HEK293 (cell line): ENCODE results near the gene RABEP1.

Source experiments
- CTCF ChIA-PET: fragments of 350-600 bp; formaldehyde crosslinking; extraction: SDS; loops from one replicate; lab custom pipeline; 2021; ENCODE audit warnings: antibody characterized with exemption; lab: Yijun Ruan, JAX
- POLR2A ChIA-PET: fragments of 300-600 bp; formaldehyde crosslinking; extraction: SDS; loops from one replicate; lab custom pipeline; 2020; ENCODE audit warnings: antibody characterized with exemption, inconsistent platforms; lab: Yijun Ruan, JAX
- H3K27ac ChIP-seq: fragments of 200-500 bp; sonication (Bioruptor generic); 2 replicates; pipeline ENCODE4 v1.5.1; 2014; ENCODE audit warnings: low read depth, low read length, control low read depth, inconsistent platforms; ENCODE audit errors: extremely low read depth
- H3K36me3 ChIP-seq, 2 experiments: fragments of 200-500 bp in 1 of 2; sonication (Bioruptor generic) in 1 of 2; 1 replicate in 1 of 2; 2 replicates in 1 of 2; pipeline ENCODE4 v1.5.1; 2014 to 2017; ENCODE audit warnings: inconsistent platforms in 2 of 2, low read length in 2 of 2; ENCODE audit not compliant: control insufficient read depth in 2 of 2, insufficient read depth in 1 of 2
- H3K4me1 ChIP-seq: fragments of 200-500 bp; sonication (Bioruptor generic); 2 replicates; pipeline ENCODE4 v1.5.1; 2014; ENCODE audit warnings: mild to moderate bottlenecking, low read length, inconsistent platforms; ENCODE audit not compliant: control insufficient read depth, insufficient read depth
- H3K4me3 ChIP-seq: 2 replicates; pipeline ENCODE4 v1.5.1; 2011; ENCODE audit warnings: low read depth, mild to moderate bottlenecking, control low read depth, low read length, moderate library complexity
- H3K9me3 ChIP-seq: fragments of 200-500 bp; sonication (Bioruptor generic); 2 replicates; pipeline ENCODE4 v1.5.1; 2014; ENCODE audit warnings: low read depth, low read length, inconsistent platforms; ENCODE audit not compliant: control insufficient read depth, insufficient read depth
- GLIS2 ChIP-seq: fragments of 450-650 bp; formaldehyde crosslinking; IDR thresholded peaks from 2 replicates; pipeline ENCODE4 v1.5.1; 2016; ENCODE audit warnings: missing biosample characterization, missing genetic modification characterization
- HOXC10 ChIP-seq: sonication (generic); formaldehyde crosslinking; IDR thresholded peaks from 2 replicates; pipeline ENCODE4 v1.8.1; 2023; ENCODE audit warnings: mild to moderate bottlenecking, missing genetic modification reagents
- KLF9 ChIP-seq: fragments of 450-650 bp; formaldehyde crosslinking; IDR thresholded peaks from 2 replicates; pipeline ENCODE4 v1.5.1; 2016; ENCODE audit warnings: missing biosample characterization, missing genetic modification characterization, low read depth
- OVOL3 ChIP-seq: fragments of 450-650 bp; formaldehyde crosslinking; IDR thresholded peaks from 2 replicates; pipeline ENCODE4 v1.5.1; 2016; ENCODE audit warnings: missing biosample characterization, missing genetic modification characterization
- RBAK ChIP-seq: fragments of 450-650 bp; formaldehyde crosslinking; IDR thresholded peaks from 2 replicates; pipeline ENCODE4 v1.5.1; 2016; ENCODE audit warnings: missing biosample characterization, missing genetic modification characterization
- SETDB1 ChIP-seq: IDR thresholded peaks from one replicate; pipeline ENCODE4 v1.6.1; 2017; ENCODE audit warnings: mild to moderate bottlenecking, low read length, moderate library complexity, mixed read lengths; ENCODE audit not compliant: insufficient read length
- TRIM28 ChIP-seq: IDR thresholded peaks from 2 replicates; pipeline ENCODE4 v1.6.1; 2011; ENCODE audit warnings: low read length, control low read depth, borderline replicate concordance
- YY1 ChIP-seq: fragments of 450-650 bp; formaldehyde crosslinking; IDR thresholded peaks from 2 replicates; pipeline ENCODE4 v1.5.1; 2018; ENCODE audit warnings: missing biosample characterization, missing genetic modification characterization
- ZBTB7A ChIP-seq: fragments of 450-650 bp; formaldehyde crosslinking; IDR thresholded peaks from 2 replicates; pipeline ENCODE4 v1.5.1; 2016; ENCODE audit warnings: low read depth, missing biosample characterization, missing genetic modification characterization
- ZFP69B ChIP-seq: fragments of 450-650 bp; formaldehyde crosslinking; IDR thresholded peaks from 2 replicates; pipeline ENCODE4 v1.5.1; 2016; ENCODE audit warnings: missing biosample characterization, missing genetic modification characterization
- ZNF140 ChIP-seq: fragments of 450-650 bp; formaldehyde crosslinking; IDR thresholded peaks from 2 replicates; pipeline ENCODE4 v1.5.1; 2016; ENCODE audit warnings: missing biosample characterization, missing genetic modification characterization
- ZNF157 ChIP-seq: fragments of 450-650 bp; formaldehyde crosslinking; IDR thresholded peaks from 2 replicates; pipeline ENCODE4 v1.5.1; 2016; ENCODE audit warnings: missing biosample characterization, missing genetic modification characterization
- ZNF324 ChIP-seq: fragments of 450-650 bp; formaldehyde crosslinking; IDR thresholded peaks from 2 replicates; pipeline ENCODE4 v1.5.1; 2016; ENCODE audit warnings: missing biosample characterization, missing genetic modification characterization
- ZNF335 ChIP-seq: fragments of 450-650 bp; formaldehyde crosslinking; conservative IDR thresholded peaks from 2 replicates; pipeline ENCODE4 v1.5.1; 2016; ENCODE audit warnings: missing biosample characterization, missing genetic modification characterization
- ZNF501 ChIP-seq: fragments of 450-650 bp; formaldehyde crosslinking; IDR thresholded peaks from 2 replicates; pipeline ENCODE4 v1.5.1; 2016; ENCODE audit warnings: missing biosample characterization, missing genetic modification characterization
- ZNF561 ChIP-seq: fragments of 450-650 bp; IDR thresholded peaks from 2 replicates; pipeline ENCODE4 v1.5.1; 2018; ENCODE audit warnings: missing biosample characterization, missing genetic modification characterization, borderline replicate concordance
- ZNF610 ChIP-seq: fragments of 450-650 bp; formaldehyde crosslinking; IDR thresholded peaks from 2 replicates; pipeline ENCODE4 v1.5.1; 2016; ENCODE audit warnings: missing biosample characterization, missing genetic modification characterization, borderline replicate concordance
- ZNF629 ChIP-seq: fragments of 450-650 bp; formaldehyde crosslinking; IDR thresholded peaks from 2 replicates; pipeline ENCODE4 v1.5.1; 2017; ENCODE audit warnings: missing biosample characterization, missing genetic modification characterization
- ZNF660 ChIP-seq: fragments of 450-650 bp; IDR thresholded peaks from 2 replicates; pipeline ENCODE4 v1.5.1; 2018; ENCODE audit warnings: missing biosample characterization, mild to moderate bottlenecking, missing genetic modification characterization
- ZNF707 ChIP-seq: fragments of 450-650 bp; formaldehyde crosslinking; IDR thresholded peaks from 2 replicates; pipeline ENCODE4 v1.5.1; 2016; ENCODE audit warnings: missing biosample characterization, missing genetic modification characterization
- ZNF843 ChIP-seq: fragments of 450-650 bp; formaldehyde crosslinking; IDR thresholded peaks from 2 replicates; pipeline ENCODE4 v1.5.1; 2016; ENCODE audit warnings: missing biosample characterization, missing genetic modification characterization
- TF ChIP-seq, protein P1 (sequence below): fragments of 450-650 bp; formaldehyde crosslinking; IDR thresholded peaks from 2 replicates; pipeline ENCODE4 v1.5.1; 2016; ENCODE audit warnings: missing biosample characterization, missing genetic modification characterization
- TF ChIP-seq, protein P2 (sequence below): sonication (generic); formaldehyde crosslinking; IDR thresholded peaks from 2 replicates; pipeline ENCODE4 v1.8.1; 2022; ENCODE audit warnings: mild to moderate bottlenecking, moderate library complexity, missing genetic modification reagents
- TF ChIP-seq, protein P3 (sequence below): fragments of 450-650 bp; formaldehyde crosslinking; IDR thresholded peaks from 2 replicates; pipeline ENCODE4 v1.5.1; 2017; ENCODE audit warnings: missing biosample characterization, missing genetic modification characterization
- TF ChIP-seq, protein P4 (sequence below): fragments of 450-650 bp; formaldehyde crosslinking; conservative IDR thresholded peaks from 2 replicates; pipeline ENCODE4 v1.5.1; 2016; ENCODE audit warnings: low read depth, missing biosample characterization, missing genetic modification characterization
- TF ChIP-seq, protein P5 (sequence below): IDR thresholded peaks from 2 replicates; pipeline ENCODE4 v1.6.1; 2011; ENCODE audit warnings: mild to moderate bottlenecking, low read depth, low read length, borderline replicate concordance

The RABEP1 gene

DNA sequence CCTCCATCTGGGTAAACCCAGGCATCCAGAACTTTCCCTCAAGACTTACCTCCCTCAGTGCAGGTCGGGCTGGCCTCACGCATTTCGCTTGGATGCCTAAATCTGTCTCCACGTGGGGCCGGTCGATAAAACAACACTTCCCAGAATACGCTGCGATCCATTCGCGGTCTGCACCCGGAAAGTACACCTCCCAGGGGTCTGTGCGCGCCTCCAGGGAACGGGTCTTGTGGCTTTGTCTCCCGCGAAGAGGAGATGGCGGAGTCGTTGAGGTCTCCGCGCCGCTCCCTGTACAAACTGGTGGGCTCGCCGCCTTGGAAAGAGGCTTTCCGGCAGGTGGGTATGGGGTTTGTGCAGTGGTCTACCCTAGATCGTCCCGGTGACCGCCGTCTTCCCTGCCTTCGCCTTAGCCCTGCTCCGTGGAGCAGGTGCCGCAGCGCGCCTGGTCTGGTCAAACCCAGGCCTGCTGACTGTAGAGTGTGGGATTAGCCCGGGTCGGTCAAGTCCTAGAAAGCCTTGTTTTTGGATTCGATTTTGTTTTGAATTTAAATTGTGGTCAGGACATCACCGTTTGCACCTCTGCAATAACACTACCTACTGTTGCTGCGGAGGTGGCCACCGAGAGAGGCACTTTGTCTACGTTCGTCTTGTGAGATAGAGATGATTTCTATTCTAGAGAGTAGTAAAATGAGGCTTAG, 138.0 kb downstream of the RABEP1 start, which contains the start of gene RPAIN:
Gene RPAIN, plus strand, starts transcription at position 224 of the 695 bp plus-strand sequence. Its CDS starts 29 bp downstream, at position 253.
- Histone ChIP-seq H3K36me3 (peaks cover 59% of the 10 kb centered on the region in 2 experiments), H3K4me3 (peak within 1 kb of the TSS; percentile 97), H3K9me3 (no peaks in the 10 kb centered on the region), H3K27ac (peak within 1 kb of the TSS; percentile 92), H3K4me1 (no peaks in the 10 kb centered on the region; the same call in 1 of the 2 replicates)
- POLR2A ChIA-PET: interaction anchor here (0.9 to 3.8 kb wide), 14 partner anchors 10 to 228 kb away, joined by 3 to 43 read pairs (median 5); partner anchors contain the start of genes C1QBP, DERL2, DHX33 and MIS12
- CTCF ChIA-PET: interaction anchor here (0.6 to 1.6 kb wide), 2 partner anchors 19 to 22 kb away, joined by 3 to 9 read pairs; partner anchors contain the start of gene C1QBP
- TF ChIP-seq, protein P1, sequence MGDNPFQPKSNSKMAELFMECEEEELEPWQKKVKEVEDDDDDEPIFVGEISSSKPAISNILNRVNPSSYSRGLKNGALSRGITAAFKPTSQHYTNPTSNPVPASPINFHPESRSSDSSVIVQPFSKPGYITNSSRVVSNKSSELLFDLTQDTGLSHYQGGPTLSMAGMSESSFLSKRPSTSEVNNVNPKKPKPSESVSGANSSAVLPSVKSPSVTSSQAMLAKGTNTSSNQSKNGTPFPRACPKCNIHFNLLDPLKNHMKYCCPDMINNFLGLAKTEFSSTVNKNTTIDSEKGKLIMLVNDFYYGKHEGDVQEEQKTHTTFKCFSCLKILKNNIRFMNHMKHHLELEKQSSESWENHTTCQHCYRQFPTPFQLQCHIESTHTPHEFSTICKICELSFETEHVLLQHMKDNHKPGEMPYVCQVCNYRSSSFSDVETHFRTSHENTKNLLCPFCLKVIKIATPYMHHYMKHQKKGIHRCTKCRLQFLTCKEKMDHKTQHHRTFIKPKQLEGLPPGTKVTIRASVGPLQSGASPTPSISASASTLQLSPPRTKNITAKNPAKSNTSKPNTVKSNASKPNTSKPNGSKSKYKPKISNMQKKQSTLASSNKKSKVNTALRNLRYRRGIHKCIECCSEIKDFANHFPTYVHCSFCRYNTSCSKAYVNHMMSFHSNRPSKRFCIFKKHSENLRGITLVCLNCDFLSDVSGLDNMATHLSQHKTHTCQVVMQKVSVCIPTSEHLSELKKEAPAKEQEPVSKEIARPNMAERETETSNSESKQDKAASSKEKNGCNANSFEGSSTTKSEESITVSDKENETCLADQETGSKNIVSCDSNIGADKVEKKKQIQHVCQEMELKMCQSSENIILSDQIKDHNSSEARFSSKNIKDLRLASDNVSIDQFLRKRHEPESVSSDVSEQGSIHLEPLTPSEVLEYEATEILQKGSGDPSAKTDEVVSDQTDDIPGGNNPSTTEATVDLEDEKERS: 0 out of 2 replicates have a peak, but pooled peaks have one; percentile 5
- TF ChIP-seq SETDB1: peak; percentile 13
- no peak; the same call in 1 of the 2 replicates for TF ChIP-seq ZBTB7A (tag by site-specific recombination)
- no peak for TF ChIP-seq ZNF140
- 0 out of 2 replicates have a peak, but pooled peaks have one; percentile 27 for TF ChIP-seq ZNF843
- TF ChIP-seq OVOL3: 0 out of 2 replicates have a peak, but pooled peaks have one; percentile 37
- TF ChIP-seq, protein P2, sequence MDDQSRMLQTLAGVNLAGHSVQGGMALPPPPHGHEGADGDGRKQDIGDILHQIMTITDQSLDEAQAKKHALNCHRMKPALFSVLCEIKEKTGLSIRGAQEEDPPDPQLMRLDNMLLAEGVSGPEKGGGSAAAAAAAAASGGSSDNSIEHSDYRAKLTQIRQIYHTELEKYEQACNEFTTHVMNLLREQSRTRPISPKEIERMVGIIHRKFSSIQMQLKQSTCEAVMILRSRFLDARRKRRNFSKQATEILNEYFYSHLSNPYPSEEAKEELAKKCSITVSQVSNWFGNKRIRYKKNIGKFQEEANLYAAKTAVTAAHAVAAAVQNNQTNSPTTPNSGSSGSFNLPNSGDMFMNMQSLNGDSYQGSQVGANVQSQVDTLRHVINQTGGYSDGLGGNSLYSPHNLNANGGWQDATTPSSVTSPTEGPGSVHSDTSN (CRISPR knock-in tag): no peak
- TF ChIP-seq ZNF157 (tag by site-specific recombination): no peak
- TF ChIP-seq, protein P3, sequence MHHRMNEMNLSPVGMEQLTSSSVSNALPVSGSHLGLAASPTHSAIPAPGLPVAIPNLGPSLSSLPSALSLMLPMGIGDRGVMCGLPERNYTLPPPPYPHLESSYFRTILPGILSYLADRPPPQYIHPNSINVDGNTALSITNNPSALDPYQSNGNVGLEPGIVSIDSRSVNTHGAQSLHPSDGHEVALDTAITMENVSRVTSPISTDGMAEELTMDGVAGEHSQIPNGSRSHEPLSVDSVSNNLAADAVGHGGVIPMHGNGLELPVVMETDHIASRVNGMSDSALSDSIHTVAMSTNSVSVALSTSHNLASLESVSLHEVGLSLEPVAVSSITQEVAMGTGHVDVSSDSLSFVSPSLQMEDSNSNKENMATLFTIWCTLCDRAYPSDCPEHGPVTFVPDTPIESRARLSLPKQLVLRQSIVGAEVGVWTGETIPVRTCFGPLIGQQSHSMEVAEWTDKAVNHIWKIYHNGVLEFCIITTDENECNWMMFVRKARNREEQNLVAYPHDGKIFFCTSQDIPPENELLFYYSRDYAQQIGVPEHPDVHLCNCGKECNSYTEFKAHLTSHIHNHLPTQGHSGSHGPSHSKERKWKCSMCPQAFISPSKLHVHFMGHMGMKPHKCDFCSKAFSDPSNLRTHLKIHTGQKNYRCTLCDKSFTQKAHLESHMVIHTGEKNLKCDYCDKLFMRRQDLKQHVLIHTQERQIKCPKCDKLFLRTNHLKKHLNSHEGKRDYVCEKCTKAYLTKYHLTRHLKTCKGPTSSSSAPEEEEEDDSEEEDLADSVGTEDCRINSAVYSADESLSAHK (tag by site-specific recombination): no peak
- TF ChIP-seq ZNF324 (tag by site-specific recombination): 0 out of 2 replicates have a peak, but pooled peaks have one; percentile 41
- peak; percentile 67; the same call in 1 of the 2 replicates for TF ChIP-seq ZNF561
- peak; percentile 99 for TF ChIP-seq GLIS2 (tag by site-specific recombination)
- peak; percentile 82 for TF ChIP-seq ZNF610 (tag by site-specific recombination)
- TF ChIP-seq ZNF707 (tag by site-specific recombination): no peak
- peak; percentile 66; the same call in 1 of the 2 replicates for TF ChIP-seq ZNF660 (tag by site-specific recombination)
- peak; percentile 57 for TF ChIP-seq ZNF629 (tag by site-specific recombination)
- TF ChIP-seq, protein P4, sequence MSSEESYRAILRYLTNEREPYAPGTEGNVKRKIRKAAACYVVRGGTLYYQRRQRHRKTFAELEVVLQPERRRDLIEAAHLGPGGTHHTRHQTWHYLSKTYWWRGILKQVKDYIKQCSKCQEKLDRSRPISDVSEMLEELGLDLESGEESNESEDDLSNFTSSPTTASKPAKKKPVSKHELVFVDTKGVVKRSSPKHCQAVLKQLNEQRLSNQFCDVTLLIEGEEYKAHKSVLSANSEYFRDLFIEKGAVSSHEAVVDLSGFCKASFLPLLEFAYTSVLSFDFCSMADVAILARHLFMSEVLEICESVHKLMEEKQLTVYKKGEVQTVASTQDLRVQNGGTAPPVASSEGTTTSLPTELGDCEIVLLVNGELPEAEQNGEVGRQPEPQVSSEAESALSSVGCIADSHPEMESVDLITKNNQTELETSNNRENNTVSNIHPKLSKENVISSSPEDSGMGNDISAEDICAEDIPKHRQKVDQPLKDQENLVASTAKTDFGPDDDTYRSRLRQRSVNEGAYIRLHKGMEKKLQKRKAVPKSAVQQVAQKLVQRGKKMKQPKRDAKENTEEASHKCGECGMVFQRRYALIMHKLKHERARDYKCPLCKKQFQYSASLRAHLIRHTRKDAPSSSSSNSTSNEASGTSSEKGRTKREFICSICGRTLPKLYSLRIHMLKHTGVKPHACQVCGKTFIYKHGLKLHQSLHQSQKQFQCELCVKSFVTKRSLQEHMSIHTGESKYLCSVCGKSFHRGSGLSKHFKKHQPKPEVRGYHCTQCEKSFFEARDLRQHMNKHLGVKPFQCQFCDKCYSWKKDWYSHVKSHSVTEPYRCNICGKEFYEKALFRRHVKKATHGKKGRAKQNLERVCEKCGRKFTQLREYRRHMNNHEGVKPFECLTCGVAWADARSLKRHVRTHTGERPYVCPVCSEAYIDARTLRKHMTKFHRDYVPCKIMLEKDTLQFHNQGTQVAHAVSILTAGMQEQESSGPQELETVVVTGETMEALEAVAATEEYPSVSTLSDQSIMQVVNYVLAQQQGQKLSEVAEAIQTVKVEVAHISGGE (tag by site-specific recombination): 0 out of 2 replicates have a peak, but pooled peaks have one; percentile 19
- TF ChIP-seq, protein P5, sequence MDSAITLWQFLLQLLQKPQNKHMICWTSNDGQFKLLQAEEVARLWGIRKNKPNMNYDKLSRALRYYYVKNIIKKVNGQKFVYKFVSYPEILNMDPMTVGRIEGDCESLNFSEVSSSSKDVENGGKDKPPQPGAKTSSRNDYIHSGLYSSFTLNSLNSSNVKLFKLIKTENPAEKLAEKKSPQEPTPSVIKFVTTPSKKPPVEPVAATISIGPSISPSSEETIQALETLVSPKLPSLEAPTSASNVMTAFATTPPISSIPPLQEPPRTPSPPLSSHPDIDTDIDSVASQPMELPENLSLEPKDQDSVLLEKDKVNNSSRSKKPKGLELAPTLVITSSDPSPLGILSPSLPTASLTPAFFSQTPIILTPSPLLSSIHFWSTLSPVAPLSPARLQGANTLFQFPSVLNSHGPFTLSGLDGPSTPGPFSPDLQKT: peak; percentile 70; the same call in 1 of the 2 replicates
- peak; percentile 65; the same call in 1 of the 2 replicates for TF ChIP-seq YY1 (tag by site-specific recombination)
- peak; percentile 99 for TF ChIP-seq ZNF335 (tag by site-specific recombination)
- no peak for TF ChIP-seq HOXC10 (CRISPR knock-in tag)
- TF ChIP-seq ZFP69B: peak; percentile 49; the same call in 1 of the 2 replicates
- TF ChIP-seq ZNF501 (tag by site-specific recombination): peak; percentile 84
- TF ChIP-seq TRIM28: peak; percentile 84
- no peak for TF ChIP-seq RBAK (tag by site-specific recombination)
- peak; percentile 20; the same call in 1 of the 2 replicates for TF ChIP-seq KLF9
